DMS153 treated with DMSO at 0.1 percent for 48 hours (cell line): Measurements from ENCODE around the gene ANKRD45.
"Not testable (repeated sequence)": the region's sequence is repeated elsewhere in the genome, so short reads cannot be mapped to it uniquely, and the experiment has no call there.

Source experiments
- DNase-seq: peaks from one replicate; lab custom pipeline; 2025; ENCODE audit not compliant: unreplicated experiment; lab: John Stamatoyannopoulos, UW

ANKRD45 gene, protein sequence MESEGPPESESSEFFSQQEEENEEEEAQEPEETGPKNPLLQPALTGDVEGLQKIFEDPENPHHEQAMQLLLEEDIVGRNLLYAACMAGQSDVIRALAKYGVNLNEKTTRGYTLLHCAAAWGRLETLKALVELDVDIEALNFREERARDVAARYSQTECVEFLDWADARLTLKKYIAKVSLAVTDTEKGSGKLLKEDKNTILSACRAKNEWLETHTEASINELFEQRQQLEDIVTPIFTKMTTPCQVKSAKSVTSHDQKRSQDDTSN

DNA sequence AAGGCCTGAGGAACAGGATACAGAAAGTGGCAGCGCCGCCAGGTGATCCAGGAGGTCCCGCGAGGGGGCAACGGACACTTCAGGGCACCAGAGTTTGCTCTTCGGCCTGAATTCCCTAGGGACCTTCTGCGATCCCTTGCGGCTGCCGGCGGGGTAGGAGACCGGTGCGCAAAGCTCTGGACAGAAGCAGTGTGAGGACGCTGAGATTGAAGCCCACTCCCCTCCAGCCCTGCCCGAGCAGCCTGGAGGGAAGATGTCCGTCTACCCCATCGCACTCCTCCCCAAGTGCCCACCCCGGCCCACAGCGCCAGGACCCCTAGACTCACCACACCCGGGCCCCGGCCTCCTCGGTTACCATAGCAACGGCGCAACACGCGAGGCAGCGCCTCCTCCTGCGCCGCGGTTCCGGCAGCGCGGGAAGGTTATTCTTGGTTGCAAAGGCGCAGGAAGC is at the start of gene ANKRD45:
ANKRD45 (minus strand) TSS at position 361 of the 451 bp plus-strand sequence. CDS start 10,433 bp downstream, outside the sequence.
- DNase-seq, result no peak

DNA sequence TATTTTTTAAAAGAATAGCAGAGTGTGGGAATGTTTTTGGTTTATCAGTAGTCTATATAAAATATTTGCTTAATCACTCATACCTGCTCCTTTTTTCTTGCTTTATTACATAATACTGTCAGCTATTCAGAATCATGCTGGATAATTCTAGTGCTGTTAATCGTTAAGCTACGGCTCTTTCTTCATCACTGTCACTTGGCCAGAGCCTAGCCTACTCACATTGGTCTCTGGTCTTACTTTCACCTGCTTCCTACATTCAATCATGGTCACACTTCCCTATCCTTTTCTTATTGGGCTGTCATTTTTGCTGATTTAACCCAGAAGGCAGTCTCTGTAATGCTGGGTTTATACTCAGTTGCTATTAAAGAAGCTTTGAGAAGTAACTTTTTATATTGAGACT is 47.6 kb upstream of the ANKRD45 start:
- no peak for DNase-seq

DNA sequence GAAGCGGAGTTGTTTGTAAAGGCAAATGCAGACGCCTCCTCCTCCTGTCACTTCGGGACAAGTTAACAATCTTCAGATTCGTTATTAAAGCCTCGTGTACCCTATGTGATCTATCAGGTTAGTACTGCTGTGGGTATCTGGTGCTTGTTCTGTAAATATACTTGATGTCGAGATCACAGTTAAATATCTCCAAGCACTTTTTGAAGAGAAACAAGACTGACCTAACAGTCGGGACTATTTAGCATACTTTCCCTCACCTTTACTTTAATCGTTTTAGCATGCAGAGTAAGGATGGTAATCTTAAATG is 45.8 kb upstream of the ANKRD45 start:
- no peak for DNase-seq

GRCh38 chr1:173714759-173715537 is 45.3 kb upstream of the ANKRD45 start, which contains the start of gene KLHL20:
Gene KLHL20, plus strand, starts transcription at chr1:173714981. Its CDS starts 1,063 bp downstream, at chr1:173716044.
- DNase-seq, result peak; percentile 96

DNA sequence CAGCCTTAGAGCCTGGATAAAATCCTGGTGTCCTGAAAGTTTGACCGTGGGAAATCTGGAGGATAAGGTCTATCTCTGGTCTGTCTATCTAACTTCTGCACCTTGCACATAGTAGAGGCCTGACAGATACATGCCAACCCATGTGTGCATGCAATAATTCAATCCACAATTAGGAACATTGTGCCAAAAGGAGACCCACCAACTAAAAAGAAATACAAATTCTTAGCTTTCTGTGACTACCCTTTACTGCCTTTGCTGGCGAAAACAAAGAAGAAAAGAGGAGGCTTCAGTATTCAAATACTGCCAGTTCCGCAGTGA is 44.7 kb upstream of the ANKRD45 start:
- DNase-seq, result no peak

DNA sequence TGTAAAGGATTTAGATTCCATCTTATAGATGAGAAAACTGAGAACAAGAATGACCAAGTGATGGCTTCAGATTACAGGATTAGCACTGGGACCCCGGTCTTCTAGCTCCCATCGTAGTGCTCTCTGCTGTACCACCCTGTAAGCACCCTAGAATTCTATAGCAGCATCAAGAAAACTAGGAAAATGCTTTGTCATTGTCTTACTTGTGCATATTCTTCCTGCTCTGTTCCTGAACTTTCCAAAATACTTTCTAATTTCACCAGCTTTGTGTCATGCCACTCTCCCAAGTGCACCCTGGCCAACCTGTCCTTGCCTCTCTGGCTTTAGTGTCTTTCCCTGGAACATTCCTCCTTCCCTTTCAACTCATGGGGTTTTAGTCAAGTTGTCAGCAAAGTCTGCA is 39.1 kb upstream of the ANKRD45 start:
- DNase-seq, result no peak

- no peak for DNase-seq
These were observed 35.5 kb upstream of the ANKRD45 start for GRCh38 chr1:173705117-173705516.

GRCh38 chr1:173702736-173703135 is 33.1 kb upstream of the ANKRD45 start:
- no peak for DNase-seq

DNA sequence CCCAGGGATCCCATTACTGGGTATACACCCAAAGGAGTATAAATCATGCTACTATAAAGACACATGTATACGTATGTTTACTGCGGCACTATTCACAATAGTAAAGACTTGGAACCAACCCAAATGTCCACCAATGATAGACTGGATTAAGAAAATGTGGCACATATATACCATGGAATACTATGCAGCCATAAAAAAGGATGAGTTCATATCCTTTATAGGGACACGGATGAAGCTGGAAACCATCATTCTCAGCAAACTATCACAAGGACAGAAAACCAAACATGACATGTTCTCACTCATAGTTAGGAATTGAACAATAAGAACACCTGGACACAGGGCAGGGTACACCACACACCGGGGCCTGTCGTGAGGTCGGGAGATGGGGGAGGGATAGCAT is 31.6 kb upstream of the ANKRD45 start:
- not testable (repeated sequence) for DNase-seq

GRCh38 chr1:173693238-173693637 is 23.6 kb upstream of the ANKRD45 start:
- no peak for DNase-seq

- DNase-seq, result no peak
These were observed 18.6 kb upstream of the ANKRD45 start for GRCh38 chr1:173688300-173688699.

DNA sequence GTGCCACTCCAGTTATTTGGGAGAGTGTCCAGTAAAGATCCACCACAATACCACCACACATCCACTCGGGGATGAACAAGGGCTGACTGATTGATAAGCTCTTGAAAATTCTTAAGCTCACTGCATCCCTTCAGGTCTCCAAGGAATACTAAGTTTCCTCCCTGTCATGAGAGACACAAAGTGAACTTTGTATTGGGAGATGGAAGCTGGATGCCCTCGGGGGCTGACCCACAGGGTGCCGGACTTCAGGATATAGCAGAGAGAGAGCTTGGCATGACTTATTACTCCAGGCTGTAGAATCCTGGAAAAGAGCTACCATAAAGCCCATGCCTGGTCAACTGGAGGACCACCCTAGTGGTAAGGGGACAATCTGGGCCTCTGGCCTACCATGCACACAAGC is 15.5 kb upstream of the ANKRD45 start:
- not testable (repeated sequence) for DNase-seq

GRCh38 chr1:173683838-173684237 is 14.2 kb upstream of the ANKRD45 start:
- not testable (repeated sequence) for DNase-seq

- DNase-seq, result no peak
These were observed 12.5 kb upstream of the ANKRD45 start for GRCh38 chr1:173682184-173682583.

- not testable (repeated sequence) for DNase-seq
These were observed 10.5 kb upstream of the ANKRD45 start for GRCh38 chr1:173680152-173680551.

- not testable (repeated sequence) for DNase-seq
These were observed 4.8 kb upstream of the ANKRD45 start for GRCh38 chr1:173674496-173674895.

- no peak for DNase-seq
These were observed 3.0 kb downstream of the ANKRD45 start for GRCh38 chr1:173666646-173667045.

DNA sequence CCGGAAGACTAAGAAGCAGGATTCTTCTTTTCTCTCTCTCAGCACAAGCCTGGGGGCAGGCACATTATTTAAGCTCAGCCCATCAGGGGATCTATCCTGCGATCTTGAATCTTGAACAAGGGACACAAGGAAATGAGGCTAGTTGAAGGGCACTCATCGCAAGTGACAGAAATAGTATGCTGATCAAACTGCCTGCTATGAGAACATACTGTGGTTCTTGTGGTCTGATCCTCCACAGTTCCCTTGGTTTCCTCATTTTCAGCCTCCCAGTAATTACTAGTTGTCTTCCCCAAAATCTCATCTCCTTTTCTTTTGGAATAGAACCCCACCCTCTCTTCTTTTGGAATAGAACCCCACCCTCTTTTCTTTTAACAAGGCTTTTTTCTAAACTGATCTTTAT is 6.5 kb downstream of the ANKRD45 start:
- DNase-seq, result no peak

DNA sequence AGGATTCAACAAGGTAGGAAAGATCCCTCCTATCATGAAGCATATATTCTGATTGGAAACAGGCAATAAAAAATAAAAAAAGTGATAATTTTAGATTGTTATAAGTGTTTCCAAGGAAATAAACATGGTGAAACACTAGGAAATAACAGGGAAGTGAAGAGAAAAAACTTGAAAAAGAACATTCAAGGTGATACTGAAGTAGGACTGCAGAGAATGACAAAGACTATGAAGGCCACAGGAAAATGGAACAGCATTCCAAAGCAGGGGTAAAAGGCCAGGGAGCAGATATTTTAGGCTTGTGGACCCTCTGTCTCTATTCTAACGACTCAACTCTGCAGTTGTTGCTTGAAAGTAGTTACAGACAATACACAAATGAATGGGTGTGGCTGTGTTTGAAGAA is 7.9 kb downstream of the ANKRD45 start:
- DNase-seq, result no peak

GRCh38 chr1:173661271-173661670 is 8.4 kb downstream of the ANKRD45 start:
- no peak for DNase-seq

DNA sequence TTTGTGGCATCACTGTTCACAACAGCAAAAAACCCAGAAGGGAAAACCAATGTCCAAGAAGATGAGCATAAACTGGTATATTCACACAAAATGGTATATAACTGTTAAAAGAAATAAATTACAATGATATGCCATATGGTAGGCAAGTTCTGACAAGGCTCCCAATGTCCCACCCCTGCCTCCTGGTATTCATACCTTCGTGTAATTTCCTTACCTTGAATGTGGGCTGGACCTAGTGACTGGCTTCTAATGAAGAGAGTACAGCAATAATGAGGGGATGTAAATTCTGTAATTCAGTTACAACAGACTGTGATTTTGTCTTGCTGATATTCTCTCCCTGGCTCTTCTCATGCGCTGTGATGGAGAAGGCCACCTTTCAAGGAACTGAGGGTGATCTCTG is 9.3 kb downstream of the ANKRD45 start:
- no peak for DNase-seq

DNA sequence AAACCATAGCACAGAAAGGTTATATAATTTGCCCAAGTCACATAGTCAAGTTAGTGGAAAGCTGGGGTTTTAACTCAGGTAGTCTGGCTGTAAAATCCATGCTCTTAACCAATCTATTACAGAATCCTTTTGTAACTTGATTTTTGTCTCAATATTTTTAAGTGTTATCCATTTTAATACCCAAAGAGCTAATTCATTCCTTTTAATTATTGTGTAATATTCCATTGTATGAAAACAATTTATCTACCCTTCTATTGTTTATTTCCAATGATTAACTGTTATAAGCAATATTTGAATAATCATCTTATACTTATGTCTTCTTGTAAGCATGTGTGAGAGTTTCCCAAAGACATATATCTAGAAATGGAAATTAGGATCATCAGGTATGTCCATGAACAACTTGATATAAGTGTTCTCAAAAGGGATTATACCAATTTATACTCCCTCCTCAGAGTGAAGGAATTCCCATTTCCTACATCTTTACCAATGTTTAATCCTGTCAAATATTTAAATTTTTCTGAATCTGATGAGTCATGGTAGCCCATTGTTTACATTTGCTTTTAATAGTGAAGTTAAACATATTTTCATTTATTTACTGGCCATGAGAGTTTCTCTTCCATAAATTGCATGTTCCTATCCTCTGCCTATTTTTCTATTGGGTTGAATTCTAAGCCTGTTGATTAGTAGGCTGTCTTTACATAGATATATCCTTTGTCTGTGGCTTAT is 20.6 kb downstream of the ANKRD45 start:
- no peak for DNase-seq
